ENCODE data around the gene DONSON.

- no peak for TF ChIP-seq POLR2A (IDR thresholded peaks at IDR 0.05)
- TF ChIP-seq, protein P1, sequence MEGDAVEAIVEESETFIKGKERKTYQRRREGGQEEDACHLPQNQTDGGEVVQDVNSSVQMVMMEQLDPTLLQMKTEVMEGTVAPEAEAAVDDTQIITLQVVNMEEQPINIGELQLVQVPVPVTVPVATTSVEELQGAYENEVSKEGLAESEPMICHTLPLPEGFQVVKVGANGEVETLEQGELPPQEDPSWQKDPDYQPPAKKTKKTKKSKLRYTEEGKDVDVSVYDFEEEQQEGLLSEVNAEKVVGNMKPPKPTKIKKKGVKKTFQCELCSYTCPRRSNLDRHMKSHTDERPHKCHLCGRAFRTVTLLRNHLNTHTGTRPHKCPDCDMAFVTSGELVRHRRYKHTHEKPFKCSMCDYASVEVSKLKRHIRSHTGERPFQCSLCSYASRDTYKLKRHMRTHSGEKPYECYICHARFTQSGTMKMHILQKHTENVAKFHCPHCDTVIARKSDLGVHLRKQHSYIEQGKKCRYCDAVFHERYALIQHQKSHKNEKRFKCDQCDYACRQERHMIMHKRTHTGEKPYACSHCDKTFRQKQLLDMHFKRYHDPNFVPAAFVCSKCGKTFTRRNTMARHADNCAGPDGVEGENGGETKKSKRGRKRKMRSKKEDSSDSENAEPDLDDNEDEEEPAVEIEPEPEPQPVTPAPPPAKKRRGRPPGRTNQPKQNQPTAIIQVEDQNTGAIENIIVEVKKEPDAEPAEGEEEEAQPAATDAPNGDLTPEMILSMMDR (IDR thresholded peaks at IDR 0.05) = no peak
Measured at GRCh38 chr21:33634254-33634653, 45.8 kb upstream of the DONSON start.

Measured in lower leg skin (tissue), 3 donors.